GM03348 (cell line): Measurements from ENCODE around the gene BRICD5.

Experiments used
- DNase-seq: peaks from one replicate; pipeline ENCODE4 v3.0.0; 2012; ENCODE audit warnings: low spot score

BRICD5 gene

GRCh38 chr16:2237493-2238149 is 27.0 kb upstream of the BRICD5 start:
- no peak for DNase-seq

GRCh38 chr16:2237102-2237482 is 26.4 kb upstream of the BRICD5 start:
- no peak for DNase-seq

GRCh38 chr16:2236337-2237101 is 25.9 kb upstream of the BRICD5 start, which contains the start of gene DNASE1L2:
TSS of gene DNASE1L2 (plus strand) at chr16:2236444. CDS start at chr16:2236817, 373 bp downstream.
- peak; percentile 72 for DNase-seq

DNA sequence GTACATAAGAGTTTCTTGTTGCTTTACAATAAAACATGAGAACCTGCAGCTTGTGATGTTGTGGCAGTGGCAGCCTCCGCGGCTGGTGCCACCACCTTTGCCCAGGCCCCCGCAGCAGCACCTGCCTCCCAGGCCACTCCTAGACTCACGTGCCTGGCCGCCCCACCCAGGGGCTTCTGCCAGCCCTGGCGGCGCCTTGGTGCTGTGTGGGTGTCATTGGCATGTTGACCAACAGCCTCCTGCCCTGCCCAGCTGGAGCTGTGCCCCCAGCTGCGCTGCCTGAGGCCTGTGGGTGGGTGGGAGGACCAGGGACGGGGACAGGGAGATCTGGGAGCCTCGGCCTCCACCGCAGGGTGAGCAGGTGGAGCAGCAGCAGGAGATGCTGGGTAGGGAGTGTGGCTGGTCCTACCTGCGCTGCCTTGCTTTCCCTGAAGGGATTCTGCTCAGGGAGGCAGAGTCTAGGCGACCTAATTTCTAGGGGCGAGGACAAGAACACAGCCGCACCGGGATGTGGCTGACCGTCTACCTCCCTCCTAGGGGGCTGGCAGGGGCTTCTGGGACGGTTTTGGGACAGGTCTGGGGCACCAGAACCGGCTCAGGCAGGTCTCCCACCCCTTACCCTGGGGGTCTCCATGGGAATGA is 25.2 kb upstream of the BRICD5 start:
- no peak for DNase-seq

GRCh38 chr16:2235234-2235651 is 24.6 kb upstream of the BRICD5 start:
- no peak for DNase-seq

GRCh38 chr16:2234813-2235170 is 24.1 kb upstream of the BRICD5 start:
- DNase-seq: no peak

DNA sequence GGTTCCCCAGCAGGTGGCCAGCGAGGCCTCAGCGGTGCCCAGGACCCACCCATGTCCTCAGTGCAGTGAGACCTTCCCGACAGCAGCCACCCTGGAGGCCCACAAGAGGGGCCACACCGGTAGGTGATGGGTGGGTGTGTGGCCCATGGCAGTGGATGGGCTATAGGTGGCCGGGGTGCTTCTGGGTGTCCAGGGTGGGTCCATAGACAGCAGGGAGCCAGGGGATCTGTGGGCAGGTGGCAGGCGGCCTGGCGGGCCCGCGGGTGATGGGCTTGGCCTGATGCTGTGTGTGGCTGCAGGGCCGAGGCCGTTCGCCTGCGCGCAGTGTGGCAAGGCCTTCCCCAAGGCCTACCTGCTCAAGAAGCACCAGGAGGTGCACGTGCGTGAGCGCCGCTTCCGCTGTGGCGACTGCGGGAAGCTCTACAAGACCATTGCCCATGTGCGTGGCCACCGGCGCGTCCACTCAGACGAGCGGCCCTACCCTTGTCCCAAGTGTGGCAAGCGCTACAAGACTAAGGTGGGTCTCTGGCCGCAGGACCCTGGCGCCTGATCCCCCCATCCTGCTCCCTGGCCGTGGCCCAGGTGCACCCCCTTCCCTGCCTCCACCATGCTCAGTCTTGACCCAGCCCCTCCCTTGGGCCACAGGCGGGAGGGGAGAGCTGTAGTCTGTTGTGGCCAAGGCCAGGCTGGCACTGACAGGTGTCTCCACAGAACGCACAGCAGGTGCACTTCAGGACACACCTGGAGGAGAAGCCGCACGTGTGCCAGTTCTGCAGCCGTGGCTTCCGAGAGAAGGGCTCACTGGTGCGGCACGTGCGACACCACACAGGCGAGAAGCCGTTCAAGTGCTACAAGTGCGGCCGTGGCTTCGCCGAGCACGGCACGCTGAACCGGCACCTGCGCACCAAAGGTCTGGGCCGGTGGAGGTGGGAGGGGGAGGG is 23.5 kb upstream of the BRICD5 start:
- no peak for DNase-seq

DNA sequence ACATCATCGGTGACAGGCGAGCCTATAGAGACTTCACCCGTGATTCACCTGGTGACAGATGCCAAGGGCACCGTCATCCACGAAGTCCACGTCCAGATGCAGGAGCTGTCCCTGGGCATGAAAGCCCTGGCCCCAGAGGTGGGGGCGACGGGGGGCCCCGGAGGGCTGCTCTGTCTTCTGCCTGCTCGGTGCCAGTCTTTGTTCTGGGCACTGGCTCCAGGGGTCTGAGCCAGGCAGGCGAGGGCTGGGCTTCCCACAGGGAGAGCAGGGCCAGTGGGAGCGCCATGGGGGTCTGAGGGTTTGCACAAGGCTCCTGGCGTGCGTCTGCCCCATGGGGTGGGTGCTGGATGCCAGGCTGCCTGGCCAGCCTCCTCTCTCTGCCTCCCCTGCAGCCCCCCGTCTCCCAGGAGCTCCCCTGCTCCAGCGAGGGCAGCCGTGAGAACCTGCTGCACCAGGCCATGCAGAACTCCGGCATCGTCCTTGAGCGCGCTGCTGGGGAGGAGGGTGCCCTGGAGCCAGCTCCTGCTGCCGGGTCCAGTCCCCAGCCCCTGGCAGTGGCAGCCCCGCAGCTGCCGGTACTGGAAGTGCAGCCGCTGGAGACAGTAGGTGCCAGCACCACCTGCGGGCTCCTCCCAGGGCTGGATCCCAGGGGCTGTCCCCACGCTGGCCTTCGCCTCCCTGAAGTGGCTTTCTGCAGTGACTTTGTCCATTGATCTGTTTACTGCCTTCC is 22.5 kb upstream of the BRICD5 start:
- no peak for DNase-seq

DNA sequence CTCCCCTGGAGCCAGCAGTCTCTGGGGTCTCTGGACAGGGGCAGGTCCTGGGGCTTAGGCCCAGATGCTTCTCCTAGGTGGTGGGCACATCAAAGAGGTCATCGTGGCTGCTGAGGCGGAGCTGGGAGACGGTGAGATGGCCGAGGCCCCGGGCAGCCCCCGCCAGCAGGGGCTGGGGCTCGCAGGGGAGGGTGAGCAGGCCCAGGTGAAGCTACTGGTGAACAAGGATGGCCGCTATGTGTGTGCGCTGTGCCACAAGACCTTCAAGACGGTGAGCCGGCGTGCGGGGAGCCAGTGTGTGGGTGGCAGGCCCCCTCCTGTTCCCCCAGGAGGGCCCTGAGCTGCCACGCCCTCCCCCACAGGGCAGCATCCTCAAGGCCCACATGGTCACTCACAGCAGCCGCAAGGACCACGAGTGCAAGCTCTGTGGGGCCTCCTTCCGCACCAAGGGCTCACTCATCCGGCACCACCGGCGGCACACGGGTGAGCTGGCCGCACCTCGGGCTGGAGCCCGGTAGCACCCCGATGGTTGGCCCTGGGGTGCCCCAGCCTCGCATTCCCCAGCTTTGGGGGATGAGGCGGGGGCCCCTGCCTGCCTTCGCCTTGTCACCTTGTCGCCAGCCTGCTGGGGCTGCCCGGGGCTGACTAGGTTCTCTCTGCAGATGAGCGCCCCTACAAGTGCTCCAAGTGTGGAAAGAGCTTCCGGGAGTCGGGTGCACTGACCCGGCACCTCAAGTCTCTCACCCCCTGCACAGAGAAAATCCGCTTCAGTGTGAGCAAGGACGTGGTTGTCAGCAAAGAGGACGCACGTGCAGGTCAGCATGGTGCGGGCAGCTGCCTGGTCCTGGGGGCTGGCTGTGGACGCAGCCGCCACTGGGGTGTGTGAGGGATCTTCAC is 21.7 kb upstream of the BRICD5 start:
- no peak for DNase-seq

GRCh38 chr16:2231016-2231931 is 20.6 kb upstream of the BRICD5 start:
- DNase-seq: no peak

GRCh38 chr16:2230376-2230775 is 19.7 kb upstream of the BRICD5 start:
- DNase-seq: no peak

DNA sequence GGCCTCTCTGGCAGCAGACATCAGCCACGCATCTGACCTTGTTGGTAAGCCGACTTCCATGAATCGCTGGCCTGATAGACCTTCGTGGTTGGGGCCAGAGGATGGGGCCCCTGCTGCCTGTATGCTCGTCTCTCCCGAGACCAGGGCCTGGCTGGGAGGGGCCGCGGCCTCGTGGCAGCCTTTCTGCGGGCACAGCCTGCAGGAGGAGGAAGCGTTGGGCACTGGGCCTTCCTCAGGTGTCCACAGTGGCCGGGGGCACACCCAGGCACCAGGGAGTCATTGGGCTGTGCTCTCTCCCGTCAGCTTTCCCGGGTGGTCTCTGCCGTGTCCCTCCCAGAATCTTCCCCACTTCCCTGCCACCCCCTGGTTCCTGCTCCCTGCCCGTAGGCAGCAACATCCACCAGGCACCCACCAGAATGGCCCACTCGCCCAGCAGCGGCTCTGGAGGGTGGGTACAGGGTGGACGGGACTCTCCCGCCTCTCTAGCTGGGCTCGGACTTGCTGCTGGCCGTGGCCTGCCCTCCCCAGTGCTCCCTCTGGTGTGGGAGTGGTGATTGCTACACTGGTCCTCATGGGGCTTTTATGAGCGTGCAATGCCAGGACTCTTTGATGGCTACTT is 19.1 kb upstream of the BRICD5 start:
- no peak for DNase-seq

- DNase-seq: no peak
These were observed 18.4 kb upstream of the BRICD5 start for GRCh38 chr16:2229091-2229490.

DNA sequence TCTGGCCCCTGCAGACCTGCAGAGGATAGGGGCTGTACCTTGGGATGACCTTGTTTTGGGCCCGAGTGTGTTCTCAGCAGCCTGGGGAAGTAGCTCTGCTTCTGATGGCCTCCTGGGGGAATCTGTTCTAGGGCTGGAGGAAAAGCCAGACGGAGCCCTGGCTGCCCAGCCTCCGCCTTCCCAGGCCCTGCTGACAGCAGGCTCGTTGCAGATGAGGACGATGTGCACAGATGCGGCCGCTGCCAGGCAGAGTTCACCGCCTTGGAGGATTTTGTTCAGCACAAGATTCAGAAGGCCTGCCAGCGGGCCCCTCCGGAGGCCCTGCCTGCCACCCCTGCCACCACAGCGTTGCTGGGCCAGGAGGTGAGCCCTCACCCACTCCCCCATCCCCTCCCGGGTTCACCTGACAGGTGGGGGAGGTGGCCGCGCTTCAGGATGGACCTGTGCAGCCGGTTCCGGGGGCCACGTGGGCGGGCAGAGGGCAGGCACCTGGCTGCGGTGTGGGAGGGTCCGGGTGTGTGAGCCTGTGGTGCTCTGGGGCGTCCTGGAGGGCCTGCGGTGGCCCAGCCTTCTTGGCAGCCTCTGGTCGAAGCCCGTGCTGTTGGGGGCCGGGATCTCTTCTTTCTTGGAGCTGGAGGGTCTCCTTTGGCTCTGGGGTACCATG is 17.6 kb upstream of the BRICD5 start:
- no peak for DNase-seq

DNA sequence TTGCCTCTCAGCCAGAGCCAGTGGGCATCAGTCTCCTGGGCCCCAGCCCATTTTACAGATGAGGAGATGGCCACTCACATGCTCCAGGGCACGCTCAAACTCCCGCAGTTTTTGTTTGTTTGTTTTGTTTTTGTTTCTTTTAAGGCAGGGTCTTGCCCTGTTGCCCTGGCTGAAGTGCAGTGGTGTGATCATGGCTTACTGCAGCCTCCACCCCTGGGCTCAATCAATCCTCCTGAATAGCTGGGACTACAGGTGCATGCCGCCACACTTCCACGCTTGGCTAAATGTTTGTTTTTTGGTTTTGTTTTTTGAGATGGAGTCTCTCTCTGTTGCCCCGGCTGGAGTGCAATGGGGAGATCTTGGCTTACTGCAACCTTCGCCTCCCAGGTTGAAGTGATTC is 16.3 kb upstream of the BRICD5 start:
- no peak for DNase-seq

- DNase-seq: no peak
These were observed 15.7 kb upstream of the BRICD5 start for GRCh38 chr16:2226245-2226793.

- peak; percentile 73 for DNase-seq
These were observed 13.4 kb upstream of the BRICD5 start for GRCh38 chr16:2223942-2224486.
